Neutrophil (primary cell): Measurements from ENCODE around the gene TEAD1.

Experiments used
- H3K27ac ChIP-seq: fragments of 200-600 bp; sonication (generic); 2 replicates; pipeline ENCODE4 v1.5.1; 2016; ENCODE audit warnings: mild to moderate bottlenecking, moderate library complexity
- H3K27me3 ChIP-seq: fragments of 200-600 bp; sonication (generic); 2 replicates; pipeline ENCODE4 v1.6.0; 2016; ENCODE audit warnings: mild to moderate bottlenecking
- H3K36me3 ChIP-seq: fragments of 200-600 bp; sonication (generic); 2 replicates; pipeline ENCODE4 v1.5.1; 2017
- H3K4me1 ChIP-seq, 2 experiments: fragments of 200-600 bp in 1 of 2; sonication (generic) in 1 of 2; 1 replicate in 1 of 2; 2 replicates in 1 of 2; pipeline versions ENCODE4 v1.5.1 to v1.6.1; 2013 to 2016; ENCODE audit warnings: low read depth in 1 of 2, low read length in 1 of 2, mild to moderate bottlenecking in 1 of 2, moderate library complexity in 1 of 2; ENCODE audit not compliant: control insufficient read depth in 1 of 2, insufficient read depth in 1 of 2
- H3K4me3 ChIP-seq, 2 experiments: fragments of 200-600 bp in 1 of 2; sonication (generic) in 1 of 2; 1 replicate in 1 of 2; 2 replicates in 1 of 2; pipeline ENCODE4 v1.5.1; 2013 to 2016; ENCODE audit warnings: low read depth in 1 of 2, low read length in 1 of 2, mild to moderate bottlenecking in 1 of 2, moderate library complexity in 1 of 2
- H3K9me3 ChIP-seq: fragments of 200-600 bp; sonication (generic); 2 replicates; pipeline ENCODE4 v1.5.1; 2016
- CTCF ChIP-seq: fragments of 200-600 bp; sonication (generic); IDR thresholded peaks from 2 replicates; pipeline ENCODE4 v1.5.1; 2016; ENCODE audit warnings: antibody characterized with exemption

TEAD1 gene

GRCh38 chr11:12682288-12682687, 8.1 kb downstream of the TEAD1 start:
- Histone ChIP-seq H3K4me3 (no peak overlapping the region), H3K9me3 (no peaks in the 10 kb centered on the region), H3K36me3 (no peaks in the 10 kb centered on the region), H3K4me1 (no peaks in the 10 kb centered on the region), H3K27me3 (peaks cover 96% of the 10 kb centered on the region), H3K27ac (no peak overlapping the region)
- TF ChIP-seq CTCF: no peak

GRCh38 chr11:12682737-12683500, 8.7 kb downstream of the TEAD1 start:
- H3K27me3 ChIP-seq: peaks cover 96% of the 10 kb centered on the region
- H3K9me3 ChIP-seq: no peaks in the 10 kb centered on the region
- H3K27ac ChIP-seq: no peak overlapping the region
- no peaks in the 10 kb centered on the region for H3K36me3 ChIP-seq
- H3K4me1 ChIP-seq: no peaks in the 10 kb centered on the region
- TF ChIP-seq CTCF: no peak
- H3K4me3 ChIP-seq: no peak overlapping the region

- no peak overlapping the region for H3K27ac ChIP-seq
- no peaks in the 10 kb centered on the region for H3K9me3 ChIP-seq
- no peaks in the 10 kb centered on the region for H3K36me3 ChIP-seq
- no peaks in the 10 kb centered on the region for H3K4me1 ChIP-seq
- TF ChIP-seq CTCF: no peak
- H3K27me3 ChIP-seq: peaks cover 94% of the 10 kb centered on the region
- no peak overlapping the region for H3K4me3 ChIP-seq
These were observed 9.7 kb downstream of the TEAD1 start for GRCh38 chr11:12683874-12684273.

DNA sequence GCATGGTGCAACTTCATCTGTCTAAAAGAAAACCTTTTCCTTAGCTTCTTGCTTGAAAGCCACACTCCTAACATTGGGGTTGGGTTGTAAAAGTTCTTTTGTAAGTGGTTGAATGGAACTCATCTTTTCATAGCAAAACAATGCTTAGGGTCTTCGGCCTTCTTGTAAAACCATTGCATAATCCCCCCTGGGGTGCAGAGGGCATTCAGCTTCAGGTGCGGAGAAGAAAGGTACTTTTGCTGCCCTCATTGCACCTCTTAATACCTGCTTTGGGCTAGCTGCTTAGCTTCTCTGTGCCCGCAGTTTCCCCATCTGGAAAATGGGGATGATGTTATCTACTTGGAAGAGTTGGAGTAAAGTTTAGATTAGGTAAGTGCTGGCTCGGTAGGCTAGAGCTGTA, 10.1 kb downstream of the TEAD1 start:
- no peak for TF ChIP-seq CTCF
- Histone ChIP-seq H3K36me3 (no peaks in the 10 kb centered on the region), H3K9me3 (no peaks in the 10 kb centered on the region), H3K4me3 (no peak overlapping the region), H3K27ac (no peak overlapping the region), H3K27me3 (peaks cover 89% of the 10 kb centered on the region), H3K4me1 (no peaks in the 10 kb centered on the region)

- Histone ChIP-seq H3K27ac (no peak overlapping the region), H3K9me3 (no peaks in the 10 kb centered on the region), H3K36me3 (no peaks in the 10 kb centered on the region), H3K27me3 (peaks cover 84% of the 10 kb centered on the region), H3K4me3 (no peak overlapping the region), H3K4me1 (no peaks in the 10 kb centered on the region)
- no peak for TF ChIP-seq CTCF
These were observed 10.6 kb downstream of the TEAD1 start for GRCh38 chr11:12684816-12685215.
